H1 (cell line): Measurements from ENCODE around the gene NPC2. TPM values are rescaled to one million over a fixed set of nuclear protein-coding genes. Genes with fewer than 3 reads are reported as not detected.

Source experiments
- CTCF ChIA-PET: fragments of 300-600 bp; sonication (Branson Sonifier 250); formaldehyde crosslinking; loops from one replicate; lab custom pipeline; 2021; ENCODE audit not compliant: partially characterized antibody; lab: Charles Lee
- POLR2A ChIA-PET: fragments of 300-600 bp; sonication (Branson Sonifier 250); formaldehyde crosslinking; loops from one replicate; lab custom pipeline; 2021; ENCODE audit warnings: inconsistent platforms; ENCODE audit not compliant: partially characterized antibody; lab: Charles Lee
- DNase-seq, 2 experiments: peaks; one replicate each; pipeline versions ENCODE4 v3.0.0 to v3.0.0-alpha.2; 2010 to 2022; ENCODE audit warnings: low spot score in 2 of 2, low read depth in 1 of 2, mixed read lengths in 1 of 2
- FAIRE-seq: peaks from 2 replicates; lab custom pipeline; 2011; peaks lifted over from hg19 to GRCh38; lab: Jason Lieb, UNC
- H2AFZ ChIP-seq: 2 replicates; pipeline ENCODE4 v1.8.1; 2012; ENCODE audit warnings: low read length, inconsistent platforms
- H2AK5ac ChIP-seq: 2 replicates; pipeline ENCODE4 v1.6.1; 2013; ENCODE audit warnings: low read depth, low read length
- H2BK120ac ChIP-seq: replicated peaks from 2 replicates; pipeline ENCODE3; 2013; ENCODE audit warnings: low read depth, low read length, inconsistent platforms
- H2BK12ac ChIP-seq: 2 replicates; pipeline ENCODE4 v1.6.1; 2013; ENCODE audit warnings: low read depth, low read length
- H2BK15ac ChIP-seq: 2 replicates; pipeline ENCODE4 v1.6.1; 2013; ENCODE audit warnings: low read length
- H2BK20ac ChIP-seq: 2 replicates; pipeline ENCODE4 v1.6.1; 2013; ENCODE audit warnings: low read length
- H2BK5ac ChIP-seq: 2 replicates; pipeline ENCODE4 v1.6.1; 2013; ENCODE audit warnings: low read depth, low read length
- H3K14ac ChIP-seq: 2 replicates; pipeline ENCODE4 v1.6.1; 2013; ENCODE audit warnings: inconsistent platforms; ENCODE audit not compliant: insufficient read length
- H3K18ac ChIP-seq: 2 replicates; pipeline ENCODE4 v1.6.1; 2013; ENCODE audit warnings: low read length; ENCODE audit errors: extremely low read depth
- H3K23ac ChIP-seq: 2 replicates; pipeline ENCODE4 v1.6.1; 2013; ENCODE audit warnings: inconsistent platforms; ENCODE audit not compliant: insufficient read length
- H3K23me2 ChIP-seq: 2 replicates; pipeline ENCODE4 v1.6.1; 2013; ENCODE audit warnings: low read depth, low read length
- H3K27ac ChIP-seq: 2 replicates; pipeline ENCODE4 v1.6.1; 2011; ENCODE audit warnings: low read depth, low read length, inconsistent platforms
- H3K27me3 ChIP-seq, 4 experiments: replicated peaks in 1 of 4; 1 replicate in 1 of 4; 2 replicates in 3 of 4; pipeline versions ENCODE4 v1.6.1 to v1.8.1; 2011 to 2013; ENCODE audit warnings: low read length in 3 of 4, mild to moderate bottlenecking in 3 of 4, inconsistent platforms in 2 of 4, mixed read lengths in 2 of 4, moderate library complexity in 1 of 4; ENCODE audit not compliant: control insufficient read depth in 3 of 4, insufficient read depth in 3 of 4; ENCODE audit errors: extremely low read depth in 1 of 4
- H3K36me3 ChIP-seq, 4 experiments: 2 replicates each; pipeline versions ENCODE4 v1.6.1 to v1.8.1; 2011 to 2013; ENCODE audit warnings: mild to moderate bottlenecking in 4 of 4, low read length in 3 of 4, moderate library complexity in 2 of 4, control low read depth in 1 of 4, inconsistent platforms in 1 of 4; ENCODE audit not compliant: insufficient read depth in 4 of 4, control insufficient read depth in 2 of 4
- H3K4ac ChIP-seq: replicated peaks from 2 replicates; pipeline ENCODE3; 2013; ENCODE audit warnings: low read length, low read depth, mixed read lengths, inconsistent platforms; ENCODE audit not compliant: insufficient read length
- H3K4me1 ChIP-seq, 4 experiments: replicated peaks in 1 of 4; 1 replicate in 1 of 4; 2 replicates in 3 of 4; pipeline versions ENCODE4 v1.6.1 to v1.8.1; 2011 to 2013; ENCODE audit warnings: low read length in 3 of 4, inconsistent platforms in 2 of 4, mixed read lengths in 1 of 4; ENCODE audit not compliant: insufficient read depth in 4 of 4, control insufficient read depth in 3 of 4
- H3K4me2 ChIP-seq, 2 experiments: 2 replicates each; pipeline versions ENCODE4 v1.6.1 to v1.8.1; 2011 to 2013; ENCODE audit warnings: low read depth in 2 of 2, low read length in 2 of 2, control low read depth in 1 of 2, inconsistent platforms in 1 of 2, mild to moderate bottlenecking in 1 of 2; ENCODE audit not compliant: insufficient read depth in 1 of 2
- H3K4me3 ChIP-seq, 4 experiments: fragments of 200-600, 300-600 bp in 1 of 4; sonication (generic), shearing (Covaris generic), sonication (Bioruptor Twin) in 1 of 4; 2 replicates each; pipeline versions ENCODE4 v1.5.1 to v1.8.1; 2011 to 2016; ENCODE audit warnings: low read length in 4 of 4, low read depth in 3 of 4, control low read depth in 2 of 4, inconsistent platforms in 2 of 4, mild to moderate bottlenecking in 2 of 4, mixed read lengths in 1 of 4, moderate library complexity in 1 of 4; ENCODE audit not compliant: insufficient read depth in 2 of 4; ENCODE audit errors: extremely low read depth in 1 of 4
- H3K56ac ChIP-seq: replicated peaks from 2 replicates; pipeline ENCODE3; 2013; ENCODE audit warnings: low read depth, mild to moderate bottlenecking, mixed read lengths, low read length, inconsistent platforms; ENCODE audit not compliant: insufficient read length
- H3K79me1 ChIP-seq: 2 replicates; pipeline ENCODE4 v1.6.1; 2013; ENCODE audit warnings: low read depth, low read length, control low read depth
- H3K79me2 ChIP-seq, 2 experiments: 2 replicates each; pipeline versions ENCODE4 v1.6.1 to v1.8.1; 2012 to 2013; ENCODE audit warnings: low read length in 2 of 2, mild to moderate bottlenecking in 2 of 2, inconsistent platforms in 1 of 2; ENCODE audit not compliant: insufficient read depth in 2 of 2, control insufficient read depth in 1 of 2
- H3K9ac ChIP-seq, 4 experiments: replicated peaks in 1 of 4; 1 replicate in 1 of 4; 2 replicates in 3 of 4; pipeline versions ENCODE4 v1.6.1 to v1.8.1; 2011 to 2013; ENCODE audit warnings: low read depth in 3 of 4, low read length in 3 of 4, control low read depth in 2 of 4, mild to moderate bottlenecking in 2 of 4, moderate library complexity in 2 of 4, inconsistent platforms in 1 of 4; ENCODE audit errors: extremely low read depth in 1 of 4
- H3K9me3 ChIP-seq, 2 experiments: 2 replicates each; pipeline versions ENCODE4 v1.6.1 to v1.8.1; 2012 to 2013; ENCODE audit warnings: mild to moderate bottlenecking in 2 of 2, moderate library complexity in 2 of 2, control low read depth in 1 of 2, inconsistent platforms in 1 of 2, low read depth in 1 of 2, low read length in 1 of 2, mixed read lengths in 1 of 2; ENCODE audit not compliant: insufficient read depth in 2 of 2
- H4K20me1 ChIP-seq, 2 experiments: replicated peaks in 1 of 2; 2 replicates each; pipeline versions ENCODE3 to v1.8.1; 2011 to 2013; ENCODE audit warnings: inconsistent platforms in 2 of 2, low read length in 2 of 2, mild to moderate bottlenecking in 1 of 2; ENCODE audit not compliant: insufficient read depth in 2 of 2, control insufficient read depth in 1 of 2
- H4K5ac ChIP-seq: 2 replicates; pipeline ENCODE4 v1.6.1; 2013; ENCODE audit warnings: low read length, low read depth, mixed read lengths, inconsistent platforms; ENCODE audit not compliant: insufficient read length
- H4K8ac ChIP-seq: 2 replicates; pipeline ENCODE4 v1.8.0; 2013; ENCODE audit warnings: mild to moderate bottlenecking, moderate library complexity, low read length, inconsistent platforms; ENCODE audit not compliant: insufficient read depth; ENCODE audit errors: extremely low read depth
- H4K91ac ChIP-seq: replicated peaks from 2 replicates; pipeline ENCODE3; 2013; ENCODE audit warnings: low read length, mixed read lengths, inconsistent platforms; ENCODE audit not compliant: insufficient read length
- BCL11A ChIP-seq, 2 experiments: IDR thresholded peaks; one replicate each; pipeline ENCODE4 v1.6.1; 2011; ENCODE audit warnings: low read depth in 2 of 2, low read length in 2 of 2, mild to moderate bottlenecking in 2 of 2
- CHD2 ChIP-seq: IDR thresholded peaks from 2 replicates; pipeline ENCODE4 v1.6.1; 2012; ENCODE audit warnings: low read length, improper control_type of control experiment
- CREB1 ChIP-seq: IDR thresholded peaks from 2 replicates; pipeline ENCODE4 v1.6.1; 2012; ENCODE audit warnings: inconsistent platforms
- EGR1 ChIP-seq: IDR thresholded peaks from 2 replicates; pipeline ENCODE4 v1.6.1; 2011; ENCODE audit warnings: low read depth, low read length, borderline replicate concordance
- HDAC2 ChIP-seq, 2 experiments: fragments of 300-600 bp in 1 of 2; sonication (generic) in 1 of 2; IDR thresholded peaks; 2 replicates each; pipeline ENCODE4 v1.6.1; 2011 to 2012; ENCODE audit warnings: low read depth in 2 of 2, low read length in 2 of 2, mild to moderate bottlenecking in 2 of 2, moderate library complexity in 2 of 2, borderline replicate concordance in 1 of 2, inconsistent platforms in 1 of 2
- NRF1 ChIP-seq: IDR thresholded peaks from 2 replicates; pipeline ENCODE4 v1.6.1; 2011; ENCODE audit warnings: mild to moderate bottlenecking, low read depth, low read length, improper control_type of control experiment
- POLR2A ChIP-seq, 2 experiments: IDR thresholded peaks; 1 replicate in 1 of 2; 2 replicates in 1 of 2; pipeline ENCODE4 v1.6.1; 2011; ENCODE audit warnings: low read depth in 2 of 2, low read length in 2 of 2, mild to moderate bottlenecking in 2 of 2; ENCODE audit errors: control extremely low read depth in 1 of 2
- POU5F1 ChIP-seq: IDR thresholded peaks from 2 replicates; pipeline ENCODE4 v1.6.1; 2011; ENCODE audit warnings: low read depth, mild to moderate bottlenecking, low read length, moderate library complexity
- RAD21 ChIP-seq, 2 experiments: IDR thresholded peaks in 1 of 2; conservative IDR thresholded peaks in 1 of 2; 2 replicates each; pipeline ENCODE4 v1.6.1; 2011; ENCODE audit warnings: low read depth in 2 of 2, low read length in 2 of 2, improper control_type of control experiment in 1 of 2, inconsistent platforms in 1 of 2, mild to moderate bottlenecking in 1 of 2, moderate library complexity in 1 of 2
- TAF1 ChIP-seq: IDR thresholded peaks from 2 replicates; pipeline ENCODE4 v1.6.1; 2011; ENCODE audit warnings: mild to moderate bottlenecking, low read depth, low read length
- TAF7 ChIP-seq: optimal IDR thresholded peaks from 2 replicates; pipeline ENCODE3; 2011; ENCODE audit warnings: low read depth, mild to moderate bottlenecking, inconsistent platforms, low read length, moderate library complexity, borderline replicate concordance
- WGBS, 2 experiments: shearing (Covaris generic) in 1 of 2; methylation state at CpG; one replicate each; pipeline versions ENCODE4 v1.1.6 to v1.1.7; 2013 to 2015; ENCODE audit warnings: low lambda C conversion rate in 2 of 2, mixed read lengths in 2 of 2, inconsistent platforms in 1 of 2, low coverage in 1 of 2, missing lambda C conversion rate in 1 of 2; ENCODE audit not compliant: insufficient replicate concordance in 2 of 2, insufficient coverage in 1 of 2, insufficient read length in 1 of 2; ENCODE audit errors: extremely low coverage in 1 of 2, missing lambda C conversion rate in 1 of 2; 5-methylcytosine and 5-hydroxymethylcytosine counted together
- polyA plus RNA-seq, 7 experiments: library from polyadenylated mRNA; depleted of rRNA in 3 of 7; stranded (reverse) in 5 of 7; unstranded in 2 of 7; fragments of >200 nt in 5 of 7; fragments of 200-250 nt in 2 of 7; gene quantifications; 1 replicate in 5 of 7; 2 replicates in 1 of 7; 4 replicates in 1 of 7; pipeline versions ENCODE4 v1.2.1 to v1.2.3, GENCODE V29; 2011 to 2013; ENCODE audit warnings: missing spikeins in 2 of 7, mixed read lengths in 2 of 7
- total RNA-seq: library from RNA; stranded (reverse); fragmentation: NEBNext Ultra II Directional; extraction: Animal tissue kit (Norgen Biotek cat#: 25700); gene quantifications from 2 replicates; pipeline ENCODE4 v1.2.1, GENCODE V29; 2021
- TF ChIP-seq, protein P1 (sequence below): IDR thresholded peaks from 2 replicates; pipeline ENCODE4 v1.6.1; 2011; ENCODE audit warnings: low read depth, mild to moderate bottlenecking, low read length; ENCODE audit not compliant: insufficient read depth

NPC2 gene
- total and polyA plus RNA-seq, 2 of the 8 experiments (the other 6 are each of a cell fraction or from before 2014, with no cell fraction given), result 178 to 258 TPM

DNA sequence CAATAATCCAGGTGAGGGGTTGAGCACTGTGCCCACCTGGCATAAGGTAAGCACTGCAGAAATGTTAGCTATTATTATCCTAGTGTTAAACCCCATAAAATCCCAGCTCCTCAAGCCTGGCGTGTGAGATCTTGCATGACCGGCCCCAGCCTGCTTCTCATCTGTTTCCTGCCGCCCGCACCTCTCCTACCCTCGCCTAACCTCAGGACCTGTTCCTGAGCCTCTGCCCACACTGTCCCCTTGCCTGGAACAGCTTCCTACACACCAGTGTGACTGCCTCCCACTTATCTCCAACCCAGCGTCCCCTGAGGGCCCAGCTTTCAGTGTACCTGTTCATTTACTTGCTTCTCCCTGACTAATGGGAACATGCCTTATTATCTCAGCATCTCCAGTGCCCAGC is 25.1 kb upstream of the NPC2 start:
- Histone ChIP-seq H3K36me3 (no peaks in the 10 kb centered on the region), H2BK120ac (no peak overlapping the region), H2BK15ac (no peak overlapping the region), H2BK12ac (no peak overlapping the region), H3K4me1 (peaks cover 3 to 10% (median 4%) of the 10 kb centered on the region in 4 experiments; a peak in 5 of 7 replicates), H2BK20ac (no peak overlapping the region), H3K18ac (no peak overlapping the region), H3K23me2 (no peaks in the 10 kb centered on the region), H2AFZ (no peak overlapping the region), H4K5ac (no peak overlapping the region), H3K4me2 (no peak overlapping the region), H2AK5ac (no peak overlapping the region), H4K91ac (no peak overlapping the region), H3K4ac (no peak overlapping the region), H3K14ac (no peak overlapping the region), H3K27me3 (no peaks in the 10 kb centered on the region; a peak in 1 of 7 replicates), H3K23ac (no peak overlapping the region), H3K27ac (no peak overlapping the region), H3K79me2 (no peaks in the 10 kb centered on the region), H3K9ac (no peak overlapping the region), H4K8ac (no peak overlapping the region), H2BK5ac (no peak overlapping the region), H4K20me1 (no peaks in the 10 kb centered on the region), H3K56ac (no peak overlapping the region), H3K79me1 (no peaks in the 10 kb centered on the region), H3K9me3 (no peaks in the 10 kb centered on the region), H3K4me3 (no peak overlapping the region)
- TF ChIP-seq BCL11A (IDR thresholded peaks at IDR 0.05; ENCODE audit: low read depth in 2 of 2, low read length in 2 of 2) (no peak), CREB1 (no peak), TAF7 (no peak), NRF1 (no peak), HDAC2 (IDR thresholded peaks at IDR 0.05; ENCODE audit: borderline replicate concordance in 1 of 2, low read depth in 2 of 2, low read length in 2 of 2) (no peak), RAD21 (IDR thresholded peaks at IDR 0.05 in 1 of 2, conservative IDR thresholded peaks at IDR 0.05 in 1 of 2; ENCODE audit: low read depth in 2 of 2, low read length in 2 of 2) (no peak), POLR2A (IDR thresholded peaks at IDR 0.05; ENCODE audit: control extremely low read depth in 1 of 2, low read depth in 2 of 2, low read length in 2 of 2) (no peak), TAF1 (no peak), CHD2 (no peak), POU5F1 (no peak), EGR1 (no peak)
- TF ChIP-seq, protein P1, sequence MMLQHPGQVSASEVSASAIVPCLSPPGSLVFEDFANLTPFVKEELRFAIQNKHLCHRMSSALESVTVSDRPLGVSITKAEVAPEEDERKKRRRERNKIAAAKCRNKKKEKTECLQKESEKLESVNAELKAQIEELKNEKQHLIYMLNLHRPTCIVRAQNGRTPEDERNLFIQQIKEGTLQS, result no peak
- ChIA-PET POLR2A (interaction anchor here (0.6 to 2.7 kb wide), 2 partner anchors 9 to 322 kb away, joined by 3 to 7 read pairs; no protein-coding TSS in a partner anchor), CTCF (interaction anchor here (1.6 to 5.7 kb wide), 5 partner anchors 10 to 56 kb away, joined by 3 to 51 read pairs (median 20); no protein-coding TSS in a partner anchor)
- 89% methylated on average over 6 of the region's 6 CpGs; no CpG with 5 or more reads in 1 of the 2 experiments for WGBS, 2 experiments
- DNase-seq, result no peak
- no peak for FAIRE-seq
